Measurements from ENCODE around the gene TTLL11.

TTLL11 gene

DNA sequence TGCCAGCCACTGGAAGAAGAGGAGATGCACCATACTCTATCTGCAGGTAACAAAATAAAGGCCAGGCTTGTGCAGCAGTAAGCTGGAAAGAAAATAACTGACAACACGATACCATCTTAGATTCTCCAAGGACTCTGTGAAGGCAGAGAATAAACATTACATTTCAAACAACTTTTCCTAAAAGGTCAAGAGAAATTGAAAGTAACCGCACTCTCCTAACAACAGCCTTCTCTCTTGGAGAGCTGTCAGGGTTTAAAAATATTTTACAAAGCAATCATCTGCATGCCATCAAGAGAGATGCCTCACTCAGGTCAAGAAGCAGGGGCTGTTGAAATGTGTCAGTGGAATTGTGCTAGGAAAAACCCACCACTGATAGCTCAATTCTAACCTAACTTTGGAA is 13.5 kb upstream of the TTLL11 start:
- DNase-seq: no peak

DNA sequence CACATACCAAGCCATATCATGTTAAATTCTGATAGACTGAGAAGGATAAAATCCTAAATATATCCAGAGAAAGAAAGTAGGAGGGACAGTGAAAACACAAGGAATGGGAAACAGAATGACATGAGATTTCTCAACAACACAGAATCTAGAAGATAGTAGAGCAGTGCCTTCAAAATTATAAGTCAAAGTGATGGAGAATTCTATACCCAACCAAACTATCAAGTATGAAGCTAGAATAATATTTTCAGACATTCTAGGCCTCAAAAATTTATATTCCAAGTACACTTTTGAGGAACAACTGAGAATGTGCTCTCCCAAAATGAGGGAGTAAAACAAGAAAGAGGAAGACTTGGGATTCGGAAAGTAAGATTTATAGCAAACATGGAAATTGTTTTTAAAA is 10.9 kb upstream of the TTLL11 start:
- DNase-seq: no peak

DNA sequence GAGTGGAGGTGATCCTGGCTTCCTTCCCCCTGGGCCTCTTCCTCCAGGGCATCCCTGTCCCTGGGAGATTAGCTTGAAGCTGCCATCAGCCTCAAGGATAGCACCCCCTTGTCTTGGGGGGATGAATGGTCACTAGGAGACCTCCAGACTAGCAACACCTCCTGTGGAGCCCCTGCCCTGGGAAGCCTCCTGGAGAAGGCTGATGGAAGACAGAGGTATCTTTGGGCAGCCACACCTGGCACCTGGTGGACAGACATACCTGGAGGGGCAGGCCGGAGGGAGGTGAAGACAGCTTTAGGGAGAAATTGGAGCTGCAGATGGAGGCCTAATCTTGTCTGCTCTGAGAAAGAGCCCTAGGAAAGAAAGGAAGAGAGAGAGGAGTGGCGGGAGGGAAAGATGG is 9.0 kb upstream of the TTLL11 start:
- no peak for DNase-seq

DNA sequence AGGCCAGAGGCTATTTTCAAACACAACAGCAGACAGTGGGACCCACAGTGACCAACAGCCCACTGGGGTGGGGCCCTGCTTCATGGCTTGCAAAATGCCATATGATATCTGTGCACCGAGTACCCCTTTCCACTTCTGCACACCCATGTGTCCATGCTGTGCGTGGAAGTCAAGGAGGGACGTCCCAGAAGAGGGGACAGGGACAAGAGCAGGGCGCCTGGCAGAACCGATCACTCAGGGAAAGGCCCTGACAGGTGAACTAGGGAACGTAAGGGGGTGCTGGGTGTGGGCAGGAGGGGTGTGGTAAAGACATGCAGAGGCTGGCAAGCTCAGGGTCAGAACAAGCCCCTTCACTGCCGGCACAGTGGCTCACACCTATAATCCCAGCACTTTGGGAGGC is 7.6 kb upstream of the TTLL11 start:
- DNase-seq: no peak

DNA sequence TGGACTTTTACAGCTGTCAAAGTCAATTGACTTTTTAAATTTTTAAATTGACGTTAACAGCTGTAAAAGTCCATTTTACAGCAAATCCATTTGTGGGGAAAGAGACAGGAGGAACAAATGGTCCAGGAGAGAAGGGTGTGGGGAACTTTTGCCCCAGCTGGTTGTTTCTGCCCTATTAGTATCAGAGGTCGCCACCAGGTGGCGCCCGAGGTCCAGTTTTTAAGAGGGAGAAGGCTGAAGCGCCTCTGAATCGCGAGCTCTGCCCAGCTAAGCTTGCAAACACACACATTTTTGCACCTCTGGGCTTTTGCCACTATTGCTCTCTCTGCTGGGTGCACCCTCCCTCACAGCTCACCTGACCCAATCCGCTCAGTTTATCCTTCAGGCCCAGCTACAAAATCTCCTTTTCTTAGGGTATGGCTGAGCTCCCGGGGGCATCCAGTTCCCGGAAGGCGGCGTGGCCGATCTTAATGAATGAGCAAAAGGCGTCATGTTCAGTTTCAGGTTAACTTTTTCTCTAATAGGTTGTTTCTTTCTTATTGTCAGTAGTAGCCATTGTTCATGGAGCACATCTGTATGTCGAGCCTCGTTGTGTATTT is 6.3 kb upstream of the TTLL11 start:
- peak; percentile 60 to 75 (median 67) for DNase-seq

DNA sequence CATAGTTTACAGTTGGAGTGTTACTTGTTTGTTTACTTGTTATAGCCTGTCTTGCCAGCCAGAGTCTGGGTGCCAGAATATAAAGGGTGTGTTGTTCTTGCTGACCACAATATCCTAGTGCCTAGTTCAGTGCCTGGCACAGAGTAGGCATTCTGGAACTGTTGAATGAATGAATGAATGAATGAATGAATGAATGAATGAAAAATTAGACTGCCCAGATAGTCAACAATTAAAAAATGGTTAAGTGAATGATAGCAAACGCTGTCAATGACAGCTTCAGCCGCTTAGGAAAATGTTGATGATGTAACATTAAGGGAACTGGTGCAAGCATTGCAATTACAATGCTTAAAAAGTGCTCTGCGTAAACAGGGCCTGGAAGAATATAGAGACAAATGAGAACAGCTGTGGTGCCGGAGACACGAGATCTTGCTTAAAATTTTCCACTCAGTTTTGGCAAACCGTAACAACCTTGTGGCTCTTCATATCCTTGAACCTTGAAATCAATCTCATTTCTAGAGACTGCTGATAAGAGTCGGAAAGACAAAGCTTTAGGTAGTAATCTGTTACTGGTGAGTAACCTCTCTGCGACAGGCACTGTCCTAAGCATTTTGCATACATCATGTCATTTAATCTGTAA is 4.7 kb upstream of the TTLL11 start:
- DNase-seq: no peak

DNA sequence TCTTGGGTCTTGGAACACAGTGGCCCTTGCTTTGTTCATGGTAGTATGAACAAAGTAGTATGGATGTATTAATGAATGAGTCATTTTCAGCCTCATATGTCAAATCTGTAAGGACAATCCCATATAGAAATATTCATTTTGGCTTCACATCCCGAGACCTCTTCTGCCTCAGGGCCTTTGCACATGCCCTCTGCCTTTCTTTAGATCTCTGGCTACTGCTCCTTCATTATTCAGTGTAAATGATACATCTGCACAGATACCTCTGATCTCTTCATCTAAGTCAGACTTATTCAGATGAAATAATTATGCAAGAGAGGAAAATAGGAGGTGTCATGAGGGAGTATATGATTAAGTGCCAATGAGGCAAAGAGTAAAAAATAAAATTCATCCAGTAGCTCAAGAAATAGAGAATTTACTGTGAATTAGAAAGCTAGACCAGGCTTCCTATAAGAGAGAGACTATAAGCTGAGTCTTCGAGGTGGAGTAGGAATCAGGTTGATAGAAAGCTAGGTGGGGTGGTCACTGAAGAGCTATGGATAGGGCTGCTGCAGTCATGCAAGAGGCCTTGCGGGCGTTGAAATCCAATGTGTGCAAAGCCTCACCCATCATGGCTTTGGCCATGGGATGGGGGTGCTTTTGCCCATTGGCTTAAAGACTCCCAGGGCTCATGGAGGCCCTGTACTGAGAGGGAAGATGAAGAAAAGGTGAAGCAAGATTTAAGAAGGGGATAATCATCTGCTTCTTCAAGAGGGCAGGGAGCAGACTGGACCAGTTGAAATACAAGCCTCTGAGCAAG is 3.7 kb upstream of the TTLL11 start:
- no peak for DNase-seq

DNA sequence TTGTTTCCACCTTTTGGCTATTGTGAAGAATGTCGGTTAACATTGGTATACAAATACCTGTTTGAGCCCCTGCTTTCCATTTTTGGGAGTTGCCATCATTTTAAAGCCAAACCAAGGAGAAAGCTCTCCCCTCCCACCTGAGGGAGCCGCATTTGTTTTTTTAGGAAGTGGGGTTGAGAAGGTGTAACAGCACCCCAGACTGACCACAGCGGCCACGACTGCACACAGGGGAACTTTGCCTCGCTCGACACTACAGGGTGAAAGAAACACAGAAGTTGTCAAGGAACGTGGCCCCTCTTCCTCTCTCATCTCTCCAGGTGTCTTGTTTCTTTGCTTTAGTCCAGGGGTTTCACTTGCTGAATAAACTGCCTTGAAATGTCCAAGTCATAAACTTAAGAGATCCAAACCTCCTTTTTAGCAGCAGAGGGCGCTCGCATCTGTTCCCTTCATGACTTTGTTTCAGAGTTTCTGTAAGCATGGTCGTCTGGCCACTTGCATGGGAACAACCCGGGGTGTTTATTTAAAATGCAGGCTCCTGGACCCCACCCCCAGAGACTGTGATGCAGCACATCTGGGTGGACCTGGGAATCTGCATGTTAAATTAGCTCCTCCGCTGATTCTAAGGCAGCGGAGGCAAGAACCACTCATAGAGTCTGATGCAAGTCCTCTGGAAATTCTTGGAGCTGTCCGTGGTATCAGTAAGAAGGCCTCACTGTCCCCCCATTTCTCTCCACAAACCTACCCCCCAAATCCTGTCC is 2.1 kb upstream of the TTLL11 start:
- peak in 4 of 5 donors; percentile 8 to 48 (median 34) for DNase-seq

DNA sequence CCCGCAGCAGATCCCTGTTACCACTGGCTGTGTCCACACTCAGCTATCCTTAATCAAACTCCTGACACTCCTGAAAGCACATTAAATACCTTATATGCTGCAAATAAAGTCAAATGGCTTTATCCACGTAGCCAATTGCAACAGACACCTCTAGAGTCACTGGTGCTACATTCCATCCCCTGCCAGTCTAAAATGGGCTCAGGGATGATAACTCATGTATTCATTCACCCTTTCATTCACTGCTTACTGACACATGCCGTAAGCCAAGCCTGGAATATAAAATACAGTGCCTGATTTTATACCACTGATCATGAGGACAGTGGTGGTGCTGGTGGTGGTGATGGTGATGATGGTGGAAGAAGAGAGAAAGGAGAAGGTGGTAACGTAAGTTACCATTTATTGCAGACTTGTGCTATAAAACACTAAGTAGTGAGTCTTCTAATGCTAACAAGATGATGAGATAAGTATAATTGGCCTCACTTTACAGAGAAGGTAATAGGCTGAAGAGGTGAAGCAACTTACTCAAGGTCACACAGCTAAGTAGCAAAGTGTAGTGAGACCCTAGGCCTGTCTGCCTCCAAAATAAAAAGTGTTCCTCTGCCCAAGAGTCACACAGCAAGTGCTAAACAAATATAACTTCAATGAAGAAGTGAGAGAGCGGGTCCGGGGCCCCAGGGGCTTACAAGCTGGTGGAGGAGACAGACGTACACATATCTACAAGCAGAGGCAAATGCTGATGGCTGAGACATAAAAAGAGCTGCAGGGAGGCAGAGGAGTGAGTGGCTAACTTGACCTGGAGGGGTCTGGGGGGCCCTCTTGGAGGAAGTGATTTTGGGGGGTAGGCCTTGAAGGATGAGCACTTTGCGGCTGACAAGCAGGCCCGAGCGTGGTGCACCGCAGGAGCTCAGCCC is 1.2 kb downstream of the TTLL11 start:
- no peak for DNase-seq

DNA sequence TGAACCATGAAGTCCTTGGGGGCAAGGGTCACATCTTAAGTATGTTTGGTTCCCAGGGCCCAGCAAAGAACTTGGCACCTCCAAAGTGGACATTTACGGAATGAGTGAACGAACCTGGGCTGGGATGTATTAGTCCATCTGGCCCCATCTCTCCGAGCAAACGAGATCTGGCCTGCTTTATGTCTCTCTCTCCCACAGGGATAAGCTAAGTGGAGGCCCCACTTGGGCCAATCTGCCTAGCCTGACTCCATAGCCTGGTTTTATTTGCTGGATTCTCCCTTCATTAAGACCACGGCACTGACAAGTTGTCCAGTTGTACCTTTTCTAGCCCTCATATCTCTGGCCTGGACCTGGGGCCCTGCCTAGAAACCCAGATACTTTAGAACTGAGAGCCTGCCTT is 2.1 kb downstream of the TTLL11 start:
- DNase-seq: no peak

DNA sequence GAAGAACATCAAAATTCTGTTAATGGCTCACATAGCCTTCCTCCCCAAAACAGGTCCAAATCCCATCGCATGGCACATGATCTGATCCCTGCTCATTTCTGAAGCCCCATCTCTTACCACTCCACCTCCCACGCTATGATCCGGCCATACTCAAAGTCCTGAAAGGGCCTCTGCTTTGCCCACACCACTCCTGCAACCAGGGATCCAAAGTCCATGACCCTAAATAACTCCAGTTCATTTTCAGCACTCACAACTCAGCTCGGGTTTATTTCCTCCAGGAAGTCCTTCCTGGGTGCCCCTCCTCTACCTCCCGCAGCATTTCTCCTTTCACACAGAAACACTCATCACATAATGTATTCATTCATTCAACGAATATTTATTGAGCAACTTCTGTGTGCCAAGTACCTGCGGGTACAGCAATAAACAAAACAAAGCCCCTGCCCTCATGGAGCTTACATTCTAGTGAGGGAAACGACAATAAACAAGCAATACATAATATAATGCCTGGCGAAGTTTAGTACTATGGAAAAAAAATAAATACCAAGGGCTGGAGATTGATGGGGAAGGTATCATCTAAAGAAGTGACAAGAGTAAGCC is 2.7 kb downstream of the TTLL11 start:
- no peak for DNase-seq

DNA sequence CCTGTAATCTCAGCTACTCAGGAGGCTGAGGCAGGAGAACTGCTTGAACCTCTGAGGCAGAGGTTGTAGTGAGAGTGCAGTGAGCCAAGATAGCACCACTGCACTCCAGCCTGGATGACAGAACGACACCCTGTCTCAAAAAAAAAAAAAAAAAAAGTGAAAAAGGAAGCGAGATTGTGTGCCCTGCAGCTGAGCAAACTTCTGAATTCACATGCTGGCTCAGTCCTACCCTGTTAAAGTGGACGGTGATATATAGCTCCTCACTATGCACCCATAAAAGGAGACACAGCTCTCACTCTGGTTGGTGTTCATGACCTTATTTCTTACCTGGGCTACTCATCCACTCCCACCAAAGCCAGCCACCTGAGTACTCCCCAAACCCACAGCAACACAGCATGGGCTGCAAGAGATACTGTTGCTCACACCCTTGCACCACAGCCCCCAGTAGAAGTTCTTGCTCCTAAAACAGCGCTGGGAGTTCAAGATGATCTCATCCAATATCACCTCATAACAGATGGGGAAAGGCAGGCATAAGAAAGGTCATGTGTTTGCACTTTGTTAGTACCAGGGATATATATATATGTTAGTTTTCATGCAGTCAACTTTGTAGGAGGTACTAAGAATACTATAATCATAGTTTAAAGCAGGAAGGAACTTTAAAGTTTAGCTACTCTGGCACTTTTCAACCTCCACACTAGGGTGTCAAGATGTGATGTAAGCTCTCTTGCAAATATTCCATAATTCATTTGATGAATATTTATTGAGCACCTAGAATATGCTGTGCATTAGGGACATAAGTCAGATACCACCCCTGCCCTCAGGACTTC is 4.0 kb downstream of the TTLL11 start:
- DNase-seq: no peak

DNA sequence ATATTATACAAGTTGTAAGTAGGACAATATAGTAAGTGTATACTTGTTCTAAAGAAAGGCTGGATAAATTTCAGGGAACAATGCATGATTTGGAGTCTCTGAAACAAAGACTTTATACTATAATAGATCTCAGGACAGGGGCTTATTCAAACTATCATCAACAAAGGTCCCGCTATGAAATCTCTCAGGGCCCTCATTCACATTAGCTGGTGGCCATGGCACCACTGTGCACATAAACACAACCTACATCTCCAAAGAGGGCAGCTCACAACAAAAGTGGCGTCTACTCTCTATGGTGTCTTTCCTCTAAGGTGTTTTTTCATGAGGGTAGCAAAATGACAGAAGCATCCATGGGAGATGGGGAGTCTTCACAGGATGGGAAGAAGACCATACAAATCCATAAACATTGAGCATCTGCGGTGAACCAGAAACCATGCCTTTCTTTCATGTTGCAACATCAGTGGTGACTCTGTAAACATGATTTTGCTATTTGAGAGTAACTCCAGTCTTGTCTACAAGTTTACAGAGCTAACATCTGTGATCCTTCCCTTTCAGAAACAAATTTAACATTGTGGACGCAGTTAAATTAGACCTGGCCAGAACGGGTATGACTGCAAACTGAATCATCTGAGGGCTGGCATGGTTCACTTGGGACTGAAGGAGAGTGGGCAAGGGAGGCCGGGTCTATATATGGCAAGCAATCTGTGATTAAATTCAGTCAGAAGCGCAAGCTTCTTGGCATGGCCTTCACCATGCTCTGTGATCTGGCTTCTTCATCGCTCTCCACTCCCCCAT is 5.5 kb downstream of the TTLL11 start:
- no peak for DNase-seq

DNA sequence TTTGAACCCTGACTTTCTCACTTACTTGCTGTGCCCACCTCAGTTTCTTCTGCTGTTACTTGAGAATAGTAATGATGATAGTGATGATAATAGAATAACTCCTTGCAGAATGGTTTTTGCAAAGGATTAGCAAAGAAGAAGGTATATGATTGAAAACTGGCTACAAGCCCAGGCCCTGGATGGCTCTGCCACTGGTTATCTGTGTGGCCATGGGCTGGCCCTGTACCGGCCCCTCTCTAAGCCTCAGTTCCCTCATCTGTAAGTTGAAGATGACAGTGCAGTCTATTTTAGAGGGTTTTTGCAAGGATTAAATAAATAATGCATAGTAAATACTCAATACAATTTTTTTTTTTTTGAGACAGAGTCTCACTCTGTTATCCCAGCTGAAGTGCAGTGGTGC is 6.2 kb downstream of the TTLL11 start:
- DNase-seq: no peak

DNA sequence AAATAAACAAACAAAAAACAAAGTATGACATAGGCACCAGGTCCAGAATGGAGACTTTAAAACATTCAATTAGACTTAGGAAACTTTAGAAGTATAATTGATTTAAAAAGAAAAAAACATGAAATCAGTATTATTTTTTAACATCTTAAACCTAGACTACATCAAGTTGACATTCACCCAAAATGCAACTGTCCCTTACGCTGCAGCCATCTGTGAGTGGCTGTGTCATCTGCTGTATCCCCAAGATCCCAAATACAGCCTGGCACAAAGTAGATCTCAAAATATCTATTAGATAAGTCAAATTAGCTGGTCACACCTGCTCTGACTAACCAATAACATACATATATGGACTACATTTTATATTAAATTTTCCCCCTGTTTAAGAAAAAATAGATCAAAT is 7.8 kb downstream of the TTLL11 start:
- no peak for DNase-seq

DNA sequence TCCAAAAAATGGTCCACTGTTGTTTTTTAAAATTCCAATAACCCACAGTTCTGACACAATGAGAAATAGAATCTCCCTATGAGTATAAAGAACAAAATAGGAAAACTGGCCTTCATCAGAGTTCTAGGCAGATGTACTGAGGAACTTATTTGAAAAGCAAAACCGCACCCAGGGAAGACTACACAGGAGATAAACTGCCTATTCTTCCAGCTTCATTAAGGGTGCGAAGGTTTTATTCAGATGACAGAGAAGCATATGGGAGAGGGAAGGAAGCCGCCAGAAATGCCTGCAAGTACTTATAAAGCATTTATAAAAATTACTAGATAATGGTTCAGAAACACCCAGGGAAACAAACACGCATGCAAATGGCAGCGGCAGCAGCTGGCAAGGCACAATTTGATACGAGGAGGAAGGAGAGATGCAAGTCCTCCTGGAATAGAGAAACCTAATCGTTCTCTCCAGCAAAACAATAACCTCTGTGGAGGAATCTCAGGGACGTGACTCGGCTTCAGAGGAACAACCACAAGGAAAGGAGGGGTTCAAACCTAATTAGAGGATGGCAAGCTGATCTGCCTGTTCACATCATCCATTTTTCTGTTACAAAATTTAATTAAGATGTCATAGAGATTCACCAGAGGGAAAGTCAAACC is 9.0 kb downstream of the TTLL11 start:
- DNase-seq: no peak

DNA sequence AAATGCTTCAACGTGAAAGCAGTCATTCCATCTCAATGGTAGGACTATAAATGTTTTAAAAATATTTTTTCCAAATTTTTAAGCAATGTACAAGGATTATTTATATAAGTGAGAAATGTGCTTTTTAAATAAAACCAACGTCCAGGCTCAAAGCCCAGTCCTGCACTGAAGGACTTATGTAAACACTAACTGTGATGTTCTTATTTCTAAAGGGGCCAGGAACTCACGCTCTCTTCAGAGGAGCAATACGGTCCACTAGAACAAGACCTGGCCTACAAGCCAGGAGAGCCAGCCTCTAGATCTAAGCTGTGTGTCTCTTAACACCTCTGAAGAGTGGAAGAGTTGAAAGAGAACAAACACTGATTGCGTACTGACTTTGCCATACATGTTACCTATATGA is 12.1 kb downstream of the TTLL11 start:
- no peak for DNase-seq

DNA sequence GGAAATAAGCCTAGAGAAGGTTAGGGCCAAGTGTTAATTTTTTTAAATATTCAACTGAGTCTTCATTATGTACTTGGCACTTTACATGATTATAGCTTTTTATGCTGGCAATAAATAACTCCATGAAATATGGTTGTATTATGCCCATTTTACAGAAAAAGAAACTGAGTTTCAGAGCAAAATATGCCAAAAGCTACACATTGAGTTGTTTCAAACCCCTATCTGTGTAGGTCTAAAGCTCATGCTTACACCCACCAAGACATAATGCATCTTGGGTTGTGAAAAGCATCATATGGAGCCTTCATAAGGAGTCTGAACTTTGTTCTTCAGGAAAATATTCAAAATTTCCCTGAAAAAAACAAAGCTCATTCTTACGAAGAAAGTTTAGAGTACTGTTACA is 14.6 kb downstream of the TTLL11 start:
- no peak for DNase-seq

DNA sequence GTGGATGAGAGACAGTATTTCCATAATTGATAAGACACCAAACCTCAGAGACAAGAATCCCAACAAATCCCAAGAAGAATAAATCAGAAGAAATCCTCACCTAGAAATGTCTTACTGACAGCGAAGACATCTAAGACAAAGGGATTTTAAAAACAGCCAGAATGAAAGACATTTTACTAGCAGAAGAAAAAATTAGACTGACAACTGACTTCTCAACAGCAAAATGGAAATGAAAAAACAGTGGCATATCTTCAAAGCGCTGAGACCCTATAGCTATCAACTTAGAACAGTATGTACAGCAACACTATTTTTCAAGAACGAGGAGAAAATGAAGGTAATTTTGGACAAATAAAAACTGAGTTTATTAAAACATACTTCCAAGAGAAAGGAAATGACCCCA is 16.3 kb downstream of the TTLL11 start:
- no peak for DNase-seq

DNA sequence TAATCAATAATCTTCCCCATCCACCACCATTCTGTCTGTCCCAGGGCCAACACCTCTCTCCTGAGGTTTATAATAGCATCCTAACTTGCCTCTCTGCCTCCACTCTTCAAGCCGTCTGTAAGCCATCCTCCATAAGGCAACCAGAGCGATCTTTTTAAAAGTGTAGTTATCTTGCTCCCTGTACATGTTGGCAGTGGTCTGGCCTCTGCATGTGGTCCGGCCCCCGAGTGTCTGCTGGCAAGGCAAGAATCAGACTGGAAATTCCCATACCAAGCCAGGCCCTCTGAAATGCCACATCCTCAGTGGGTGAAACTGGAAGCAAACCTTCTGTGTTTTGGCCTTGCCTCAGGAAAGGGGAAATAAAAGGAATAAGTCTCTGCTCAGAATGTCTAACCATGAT is 17.0 kb downstream of the TTLL11 start:
- no peak for DNase-seq
